Urothelium cell line (cell line): ENCODE results near the gene NEDD4L.
"Not testable (repeated sequence)": the region's sequence is repeated elsewhere in the genome, so short reads cannot be mapped to it uniquely, and the experiment has no call there.

Experiments used
- DNase-seq: peaks from one replicate; pipeline ENCODE4 v3.0.0; 2011; ENCODE audit warnings: low spot score, mixed read lengths
- FAIRE-seq: peaks from 2 replicates; lab custom pipeline; 2011; peaks lifted over from hg19 to GRCh38; lab: Jason Lieb, UNC

The NEDD4L gene

GRCh38 chr18:58144671-58145285 lies 100.8 kb downstream of the NEDD4L start:
- FAIRE-seq (no peak), DNase-seq (no peak)

GRCh38 chr18:58146099-58146498 lies 102.1 kb downstream of the NEDD4L start:
- DNase-seq = no peak
- no peak for FAIRE-seq

GRCh38 chr18:58148954-58149471 lies 105.0 kb downstream of the NEDD4L start:
- FAIRE-seq (no peak), DNase-seq (no peak)

- FAIRE-seq (no peak), DNase-seq (no peak)
These were observed 106.7 kb downstream of the NEDD4L start for GRCh38 chr18:58150772-58151171.

- no peak for FAIRE-seq
These were observed 108.2 kb downstream of the NEDD4L start for GRCh38 chr18:58152216-58152615.

GRCh38 chr18:58152891-58153290 lies 108.9 kb downstream of the NEDD4L start:
- no peak for DNase-seq
- no peak for FAIRE-seq

More at GRCh38 chr18:58152216-58152615, 108.2 kb downstream of the NEDD4L start:
- no peak for DNase-seq

- FAIRE-seq = no peak
- no peak for DNase-seq
These were observed 112.5 kb downstream of the NEDD4L start for GRCh38 chr18:58156516-58156915.

GRCh38 chr18:58157237-58157636 lies 113.2 kb downstream of the NEDD4L start:
- FAIRE-seq = no peak
- DNase-seq = no peak

GRCh38 chr18:58158008-58158407 lies 114.0 kb downstream of the NEDD4L start:
- FAIRE-seq = no peak
- DNase-seq = no peak

GRCh38 chr18:58158459-58158858 lies 114.4 kb downstream of the NEDD4L start:
- no peak for FAIRE-seq

GRCh38 chr18:58161659-58162058 lies 117.6 kb downstream of the NEDD4L start:
- no peak for DNase-seq

More at GRCh38 chr18:58158459-58158858, 114.4 kb downstream of the NEDD4L start:
- DNase-seq = no peak

GRCh38 chr18:58162127-58162526 lies 118.1 kb downstream of the NEDD4L start:
- DNase-seq (no peak), FAIRE-seq (no peak)

More at GRCh38 chr18:58161659-58162058, 117.6 kb downstream of the NEDD4L start:
- no peak for FAIRE-seq

- DNase-seq = no peak
- no peak for FAIRE-seq
These were observed 119.1 kb downstream of the NEDD4L start for GRCh38 chr18:58163004-58163590.

- no peak for FAIRE-seq
- DNase-seq = no peak
These were observed 122.3 kb downstream of the NEDD4L start for GRCh38 chr18:58166278-58166844.

- no peak for DNase-seq
- no peak for FAIRE-seq
These were observed 123.0 kb downstream of the NEDD4L start for GRCh38 chr18:58167073-58167472.

- FAIRE-seq (no peak), DNase-seq (no peak)
These were observed 124.2 kb downstream of the NEDD4L start for GRCh38 chr18:58168221-58168620.

GRCh38 chr18:58168993-58169392 lies 125.0 kb downstream of the NEDD4L start:
- no peak for FAIRE-seq
- DNase-seq = no peak

- FAIRE-seq = no peak
- no peak for DNase-seq
These were observed 125.4 kb downstream of the NEDD4L start for GRCh38 chr18:58169472-58169871.

GRCh38 chr18:58170036-58170435 lies 126.0 kb downstream of the NEDD4L start:
- DNase-seq, FAIRE-seq: not testable (repeated sequence)

GRCh38 chr18:58172031-58172430 lies 128.0 kb downstream of the NEDD4L start:
- DNase-seq (no peak), FAIRE-seq (no peak)

GRCh38 chr18:58174285-58174684 lies 130.3 kb downstream of the NEDD4L start:
- FAIRE-seq = no peak

More at GRCh38 chr18:58174285-58174684, 130.3 kb downstream of the NEDD4L start:
- DNase-seq = no peak
